MM.1S (cell line): ENCODE data around the gene THG1L.

Experiments used
- DNase-seq: peaks from one replicate; pipeline ENCODE4 v3.0.0-alpha.2; 2015
- H2AFZ ChIP-seq: fragments of 300-600 bp; sonication (generic); 2 replicates; pipeline ENCODE4 v1.6.0; 2016; ENCODE audit warnings: antibody characterized with exemption, low read length
- H3F3A ChIP-seq: fragments of 300-600 bp; sonication (generic); 2 replicates; pipeline ENCODE4 v1.6.1; 2016; ENCODE audit warnings: mild to moderate bottlenecking, antibody characterized with exemption, low read length, moderate library complexity, mixed read lengths; ENCODE audit not compliant: insufficient read depth
- H3K27ac ChIP-seq: fragments of 300-600 bp; sonication (generic); 2 replicates; pipeline ENCODE4 v1.5.1; 2016; ENCODE audit warnings: mild to moderate bottlenecking, low read length
- H3K27me3 ChIP-seq: fragments of 300-600 bp; sonication (generic); replicated peaks from 2 replicates; pipeline ENCODE4 v1.6.0; 2016; ENCODE audit warnings: low read length; ENCODE audit not compliant: insufficient read depth
- H3K36me3 ChIP-seq: fragments of 300-600 bp; sonication (generic); replicated peaks from 2 replicates; pipeline ENCODE4 v1.6.1; 2016; ENCODE audit warnings: mild to moderate bottlenecking, low read length, mixed read lengths; ENCODE audit not compliant: insufficient read depth
- H3K4me1 ChIP-seq: fragments of 300-600 bp; sonication (generic); 2 replicates; pipeline ENCODE4 v1.6.1; 2016; ENCODE audit warnings: low read length, mixed read lengths
- H3K4me2 ChIP-seq: fragments of 300-600 bp; sonication (generic); 2 replicates; pipeline ENCODE4 v1.6.0; 2016; ENCODE audit warnings: low read depth, low read length
- H3K4me3 ChIP-seq: fragments of 300-600 bp; sonication (generic); 2 replicates; pipeline ENCODE4 v1.5.1; 2016; ENCODE audit warnings: low read length, mixed read lengths
- H3K79me2 ChIP-seq: fragments of 300-600 bp; sonication (generic); 2 replicates; pipeline ENCODE4 v1.6.1; 2016; ENCODE audit warnings: mixed run types, low read length, mixed read lengths
- H3K9ac ChIP-seq: fragments of 300-600 bp; sonication (generic); 2 replicates; pipeline ENCODE4 v1.6.1; 2016; ENCODE audit warnings: low read length, mixed read lengths
- H3K9me2 ChIP-seq: fragments of 300-600 bp; sonication (generic); replicated peaks from 2 replicates; pipeline ENCODE4 v1.6.1; 2016; ENCODE audit warnings: mild to moderate bottlenecking, low read length, mixed read lengths; ENCODE audit not compliant: insufficient read depth
- H3K9me3 ChIP-seq: fragments of 300-600 bp; sonication (generic); replicated peaks from 2 replicates; pipeline ENCODE4 v1.6.1; 2016; ENCODE audit warnings: mild to moderate bottlenecking, low read length, mixed read lengths; ENCODE audit not compliant: insufficient read depth
- H4K20me1 ChIP-seq: fragments of 300-600 bp; sonication (generic); 2 replicates; pipeline ENCODE4 v1.6.1; 2016; ENCODE audit warnings: mild to moderate bottlenecking, low read length, moderate library complexity, mixed read lengths; ENCODE audit not compliant: insufficient read depth
- CTCF ChIP-seq: fragments of 300-600 bp; sonication (generic); IDR thresholded peaks from 2 replicates; pipeline ENCODE4 v1.5.1; 2016; ENCODE audit warnings: antibody characterized with exemption, low read length, mixed read lengths
- EZH2 ChIP-seq: fragments of 300-600 bp; sonication (generic); optimal IDR thresholded peaks from 2 replicates; pipeline ENCODE3; 2017; ENCODE audit warnings: low read depth, mild to moderate bottlenecking, antibody characterized with exemption, low read length, mixed read lengths
- EZH2phosphoT487 ChIP-seq: fragments of 300-600 bp; sonication (generic); IDR thresholded peaks from 2 replicates; pipeline ENCODE4 v1.6.1; 2018; ENCODE audit warnings: antibody characterized with exemption, low read length

Gene THG1L

DNA sequence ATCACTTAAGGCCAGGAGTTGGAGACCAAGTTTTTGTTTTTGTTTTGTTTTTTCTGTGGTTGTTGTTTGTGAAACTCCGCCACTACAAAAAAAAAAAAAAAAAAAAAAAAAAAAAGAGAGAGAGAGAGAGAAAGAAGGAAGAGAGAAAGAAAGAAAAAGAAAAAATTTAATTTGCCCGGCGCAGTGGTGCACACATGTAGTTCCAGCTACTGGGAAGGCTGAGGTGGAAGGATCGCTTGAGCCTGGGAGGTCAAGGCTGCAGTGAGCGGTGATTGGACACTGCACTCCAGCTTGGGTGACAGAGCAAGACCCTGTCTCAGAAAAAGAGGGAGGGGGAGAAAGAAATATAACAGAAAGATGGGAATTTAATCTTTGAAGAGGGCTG lies 902 bp downstream of the THG1L start:
- TF ChIP-seq EZH2 (no peak), EZH2phosphoT487 (no peak), CTCF (no peak)
- Histone ChIP-seq H3K79me2 (no peaks in the 10 kb centered on the region), H3K4me1 (peaks cover 15% of the 10 kb centered on the region), H3K36me3 (no peaks in the 10 kb centered on the region), H4K20me1 (no peaks in the 10 kb centered on the region), H3K9ac (peak overlapping the region; percentile 16; the same call in 1 of the 2 replicates), H3K9me2 (no peaks in the 10 kb centered on the region), H3K4me2 (peak overlapping the region; percentile 91), H3F3A (no peaks in the 10 kb centered on the region), H3K27me3 (no peaks in the 10 kb centered on the region), H3K27ac (no peak overlapping the region), H3K4me3 (peak overlapping the region; percentile 77), H2AFZ (no peak overlapping the region), H3K9me3 (no peaks in the 10 kb centered on the region)
- no peak for DNase-seq

DNA sequence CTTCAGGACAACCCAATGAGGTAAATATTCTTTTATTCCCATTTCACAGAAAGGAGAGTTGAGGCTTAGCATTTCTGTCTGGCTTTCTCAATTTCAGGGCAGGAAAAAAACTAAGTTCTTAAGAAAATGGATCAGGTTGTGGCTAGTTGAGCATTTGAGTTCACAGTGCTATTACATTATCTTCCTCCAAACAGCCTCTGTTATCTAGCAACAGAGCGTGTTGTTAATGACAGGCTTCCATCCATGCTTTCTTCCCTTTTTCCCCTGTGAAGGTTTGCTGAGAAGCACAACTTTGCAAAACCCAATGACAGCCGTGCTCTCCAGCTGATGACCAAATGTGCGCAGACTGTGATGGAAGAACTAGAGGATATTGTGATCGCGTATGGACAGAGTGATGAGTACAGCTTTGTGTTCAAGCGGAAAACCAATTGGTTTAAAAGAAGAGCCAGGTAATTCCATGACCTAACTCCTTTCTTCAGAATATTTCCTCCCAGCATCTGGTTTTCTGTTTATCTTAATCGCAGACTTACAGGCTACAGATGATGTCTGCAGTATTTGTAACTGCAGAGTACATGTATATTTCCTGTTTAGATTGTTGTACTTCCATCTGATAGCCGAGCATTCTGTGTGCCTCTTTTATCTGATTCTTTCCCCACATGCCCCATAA lies 1.5 kb downstream of the THG1L start:
- Histone ChIP-seq H4K20me1 (no peaks in the 10 kb centered on the region), H3K27me3 (no peaks in the 10 kb centered on the region), H3F3A (no peaks in the 10 kb centered on the region), H3K4me1 (peaks cover 15% of the 10 kb centered on the region), H3K36me3 (no peaks in the 10 kb centered on the region; the same call in 1 of the 2 replicates), H3K9me2 (no peaks in the 10 kb centered on the region), H3K4me2 (no peak overlapping the region), H3K9ac (no peak overlapping the region), H3K79me2 (no peaks in the 10 kb centered on the region), H3K9me3 (no peaks in the 10 kb centered on the region), H2AFZ (no peak overlapping the region), H3K4me3 (no peak overlapping the region), H3K27ac (no peak overlapping the region)
- no peak for DNase-seq
- TF ChIP-seq EZH2phosphoT487 (no peak), EZH2 (no peak), CTCF (no peak)

- DNase-seq, result no peak
Observed at GRCh38 chr5:157734436-157734835, 3.2 kb downstream of the THG1L start.

More at GRCh38 chr5:157734436-157734835, 3.2 kb downstream of the THG1L start:
- Histone ChIP-seq H3F3A (no peaks in the 10 kb centered on the region), H4K20me1 (no peaks in the 10 kb centered on the region), H3K36me3 (no peaks in the 10 kb centered on the region; the same call in 1 of the 2 replicates), H3K27ac (no peak overlapping the region), H3K9me3 (no peaks in the 10 kb centered on the region), H3K79me2 (no peaks in the 10 kb centered on the region), H3K4me3 (no peak overlapping the region), H3K27me3 (no peaks in the 10 kb centered on the region), H2AFZ (no peak overlapping the region), H3K9ac (no peak overlapping the region), H3K4me2 (no peak overlapping the region), H3K4me1 (peaks cover 12% of the 10 kb centered on the region), H3K9me2 (no peaks in the 10 kb centered on the region)
- no peak for TF ChIP-seq EZH2
- no peak for TF ChIP-seq EZH2phosphoT487
- no peak for TF ChIP-seq CTCF
